HCT116 (cell line): ENCODE data around the gene MARS1.

Source experiments
- CTCF ChIP-seq, 3 experiments: fragments of 200-600 bp in 1 of 3; sonication (generic) in 1 of 3; IDR thresholded peaks in 2 of 3; conservative IDR thresholded peaks in 1 of 3; 2 replicates each; pipeline ENCODE4 v1.5.1; 2012 to 2017; ENCODE audit warnings: low read depth in 2 of 3, low read length in 2 of 3, antibody characterized with exemption in 1 of 3, borderline replicate concordance in 1 of 3, control low read depth in 1 of 3, mild to moderate bottlenecking in 1 of 3, mixed read lengths in 1 of 3, mixed run types in 1 of 3, moderate library complexity in 1 of 3; ENCODE audit not compliant: insufficient read depth in 1 of 3
- ELF1 ChIP-seq: IDR thresholded peaks from 2 replicates; pipeline ENCODE4 v1.6.1; 2012; ENCODE audit warnings: low read depth, borderline replicate concordance
- EZH2 ChIP-seq: fragments of 200-600 bp; sonication (generic); IDR thresholded peaks from 2 replicates; pipeline ENCODE4 v1.6.1; 2017; ENCODE audit warnings: antibody characterized with exemption, mixed run types
- EZH2phosphoT487 ChIP-seq: fragments of 200-600 bp; IDR thresholded peaks from 2 replicates; pipeline ENCODE4 v1.6.1; 2018; ENCODE audit warnings: antibody characterized with exemption, borderline replicate concordance
- JUND ChIP-seq: IDR thresholded peaks from 2 replicates; pipeline ENCODE4 v1.6.1; 2012
- MAX ChIP-seq: IDR thresholded peaks from 2 replicates; pipeline ENCODE4 v1.6.1; 2012
- POLR2A ChIP-seq: IDR thresholded peaks from 2 replicates; pipeline ENCODE4 v1.7.0; 2011; ENCODE audit warnings: borderline replicate concordance; ENCODE audit not compliant: insufficient read depth, insufficient read length; ENCODE audit errors: extremely low read depth
- POLR2AphosphoS5 ChIP-seq: IDR thresholded peaks from 2 replicates; pipeline ENCODE4 v1.6.1; 2011; ENCODE audit warnings: mild to moderate bottlenecking, low read depth, low read length, moderate library complexity
- RAD21 ChIP-seq: IDR thresholded peaks from 2 replicates; pipeline ENCODE4 v1.6.1; 2012; ENCODE audit warnings: low read depth, mild to moderate bottlenecking
- SP1 ChIP-seq: IDR thresholded peaks from 2 replicates; pipeline ENCODE4 v1.6.1; 2012; ENCODE audit warnings: low read depth
- YY1 ChIP-seq: IDR thresholded peaks from 2 replicates; pipeline ENCODE4 v1.6.1; 2011; ENCODE audit warnings: low read length, low read depth, moderate library complexity, mild to moderate bottlenecking; ENCODE audit not compliant: insufficient replicate concordance; ENCODE audit errors: extremely low read depth
- ZBTB33 ChIP-seq: IDR thresholded peaks from 2 replicates; pipeline ENCODE4 v1.6.1; 2011; ENCODE audit warnings: mild to moderate bottlenecking, low read length, moderate library complexity; ENCODE audit not compliant: insufficient replicate concordance; ENCODE audit errors: extremely low read depth

- TF ChIP-seq POLR2A (no peak), CTCF (IDR thresholded peaks at IDR 0.05 in 2 of 3, conservative IDR thresholded peaks at IDR 0.05 in 1 of 3; ENCODE audit: borderline replicate concordance in 1 of 3, insufficient read depth in 1 of 3, low read depth in 2 of 3, low read length in 2 of 3) (no peak; a peak in 1 of 6 replicates), ZBTB33 (no peak), ELF1 (no peak), EZH2phosphoT487 (no peak), POLR2AphosphoS5 (peak; percentile 77), YY1 (peak; percentile 7), EZH2 (no peak), RAD21 (no peak), SP1 (no peak), JUND (no peak), MAX (no peak)
Observed at GRCh38 chr12:57549909-57550640, 62.2 kb downstream of the MARS1 start, which contains the start of gene KIF5A.
